ENCODE results near the gene TENM3.

DNA sequence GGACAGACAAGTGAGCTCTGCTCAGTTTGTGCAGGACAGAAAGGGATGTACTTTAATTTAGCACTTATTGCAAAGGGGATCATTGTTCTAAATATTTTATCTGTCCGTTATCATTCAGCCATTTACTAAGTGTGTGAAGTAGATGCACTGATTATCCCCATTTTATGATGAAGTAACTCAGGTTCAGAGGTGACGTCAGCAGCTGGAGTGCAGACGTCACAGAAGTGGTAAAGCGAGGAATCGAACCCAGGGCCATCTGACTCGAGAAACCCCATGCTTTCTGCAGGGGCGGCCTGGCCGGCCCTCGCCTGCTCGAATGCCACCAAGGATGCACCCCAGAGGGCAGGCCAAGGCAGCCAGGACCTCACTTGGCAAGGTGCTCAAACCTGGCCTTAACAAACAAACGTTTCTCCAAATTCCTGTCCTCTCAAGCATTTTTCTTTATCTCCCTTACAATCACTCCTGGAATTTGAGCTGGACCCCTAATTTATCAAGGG is 599.0 kb downstream of the TENM3 start:
- TF ChIP-seq, protein P1, sequence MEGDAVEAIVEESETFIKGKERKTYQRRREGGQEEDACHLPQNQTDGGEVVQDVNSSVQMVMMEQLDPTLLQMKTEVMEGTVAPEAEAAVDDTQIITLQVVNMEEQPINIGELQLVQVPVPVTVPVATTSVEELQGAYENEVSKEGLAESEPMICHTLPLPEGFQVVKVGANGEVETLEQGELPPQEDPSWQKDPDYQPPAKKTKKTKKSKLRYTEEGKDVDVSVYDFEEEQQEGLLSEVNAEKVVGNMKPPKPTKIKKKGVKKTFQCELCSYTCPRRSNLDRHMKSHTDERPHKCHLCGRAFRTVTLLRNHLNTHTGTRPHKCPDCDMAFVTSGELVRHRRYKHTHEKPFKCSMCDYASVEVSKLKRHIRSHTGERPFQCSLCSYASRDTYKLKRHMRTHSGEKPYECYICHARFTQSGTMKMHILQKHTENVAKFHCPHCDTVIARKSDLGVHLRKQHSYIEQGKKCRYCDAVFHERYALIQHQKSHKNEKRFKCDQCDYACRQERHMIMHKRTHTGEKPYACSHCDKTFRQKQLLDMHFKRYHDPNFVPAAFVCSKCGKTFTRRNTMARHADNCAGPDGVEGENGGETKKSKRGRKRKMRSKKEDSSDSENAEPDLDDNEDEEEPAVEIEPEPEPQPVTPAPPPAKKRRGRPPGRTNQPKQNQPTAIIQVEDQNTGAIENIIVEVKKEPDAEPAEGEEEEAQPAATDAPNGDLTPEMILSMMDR (IDR thresholded peaks at IDR 0.05): no peak
- no peak for TF ChIP-seq POLR2A (IDR thresholded peaks at IDR 0.05)

Data from Peyer's patch (tissue), 4 donors.